HG02943 (cell line): ENCODE measurements around the gene CYSTM1.

Experiments used
- ATAC-seq: cut with Tn5 transposase; IDR thresholded peaks from one replicate; pipeline ENCODE4 v1.9.1; 2021; ENCODE audit warnings: mild to moderate bottlenecking, low read depth, moderate library complexity; ENCODE audit not compliant: unreplicated experiment

CYSTM1 gene

DNA sequence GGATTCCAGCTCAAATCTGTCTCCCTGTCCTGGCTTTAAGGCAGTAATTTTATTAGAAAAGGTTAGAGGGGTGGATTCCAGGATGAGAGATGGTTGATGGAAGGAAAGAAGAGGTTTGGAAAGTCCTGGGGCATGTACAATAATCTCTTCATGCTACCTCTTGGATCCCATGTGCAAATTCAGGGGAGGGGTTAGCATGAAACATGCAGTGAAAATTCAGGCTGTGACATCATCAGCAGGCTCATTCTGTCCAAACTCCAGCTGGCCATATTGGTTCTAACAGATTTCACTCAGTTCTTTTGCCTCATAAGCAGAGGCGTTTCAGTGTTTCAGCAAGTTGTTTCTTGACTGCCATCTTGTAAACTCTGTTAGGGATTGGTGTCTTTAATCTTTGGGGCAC, 55.4 kb downstream of the CYSTM1 start:
- ATAC-seq, result no peak

DNA sequence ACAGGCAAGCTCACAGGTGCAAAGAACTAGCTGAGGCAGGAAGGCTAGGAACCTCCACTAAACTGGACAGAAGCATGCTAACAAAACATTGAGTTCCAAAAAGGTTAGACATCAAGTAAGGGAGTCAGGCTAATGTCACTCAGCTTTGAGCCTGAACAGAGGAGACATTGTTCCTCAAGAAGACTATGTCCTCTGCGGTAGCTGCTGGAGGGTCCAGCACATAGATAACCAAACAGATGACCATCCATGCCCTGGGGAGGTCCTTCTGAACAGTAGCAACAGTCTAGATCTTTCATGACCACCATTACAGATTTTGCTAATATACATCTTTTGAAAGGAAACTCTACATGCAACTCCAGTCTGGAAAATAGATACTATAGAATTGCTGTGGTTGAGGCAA, 57.7 kb downstream of the CYSTM1 start:
- ATAC-seq, result no peak

DNA sequence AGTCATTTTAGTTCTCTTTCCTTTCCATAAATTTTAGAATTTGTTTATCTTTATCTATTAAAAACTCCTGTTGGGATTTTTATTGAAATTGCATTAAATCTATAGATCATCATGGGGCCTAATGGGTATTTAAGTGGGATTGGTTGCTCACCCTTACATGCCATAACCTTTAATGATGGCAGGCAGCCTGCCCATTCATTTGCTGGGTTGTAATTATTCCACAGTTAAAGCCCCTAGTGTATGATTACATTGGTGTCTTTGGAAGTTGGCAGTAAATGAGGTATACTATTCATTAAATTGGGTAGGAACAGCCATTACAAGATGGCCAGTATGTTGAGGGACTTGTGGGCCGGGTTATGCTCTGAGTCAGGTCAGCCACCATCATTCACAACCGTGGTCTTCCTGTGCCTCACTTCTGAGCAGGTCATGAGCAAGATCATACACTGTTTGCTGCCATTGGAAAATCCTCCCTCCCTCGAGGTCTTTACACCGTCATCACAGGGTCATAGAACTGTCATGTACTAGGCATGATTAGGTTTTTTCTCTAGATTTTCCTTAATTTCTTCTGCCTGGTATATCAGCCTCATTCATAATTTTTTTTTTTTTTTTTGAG, 59.5 kb downstream of the CYSTM1 start:
- ATAC-seq, result no peak

DNA sequence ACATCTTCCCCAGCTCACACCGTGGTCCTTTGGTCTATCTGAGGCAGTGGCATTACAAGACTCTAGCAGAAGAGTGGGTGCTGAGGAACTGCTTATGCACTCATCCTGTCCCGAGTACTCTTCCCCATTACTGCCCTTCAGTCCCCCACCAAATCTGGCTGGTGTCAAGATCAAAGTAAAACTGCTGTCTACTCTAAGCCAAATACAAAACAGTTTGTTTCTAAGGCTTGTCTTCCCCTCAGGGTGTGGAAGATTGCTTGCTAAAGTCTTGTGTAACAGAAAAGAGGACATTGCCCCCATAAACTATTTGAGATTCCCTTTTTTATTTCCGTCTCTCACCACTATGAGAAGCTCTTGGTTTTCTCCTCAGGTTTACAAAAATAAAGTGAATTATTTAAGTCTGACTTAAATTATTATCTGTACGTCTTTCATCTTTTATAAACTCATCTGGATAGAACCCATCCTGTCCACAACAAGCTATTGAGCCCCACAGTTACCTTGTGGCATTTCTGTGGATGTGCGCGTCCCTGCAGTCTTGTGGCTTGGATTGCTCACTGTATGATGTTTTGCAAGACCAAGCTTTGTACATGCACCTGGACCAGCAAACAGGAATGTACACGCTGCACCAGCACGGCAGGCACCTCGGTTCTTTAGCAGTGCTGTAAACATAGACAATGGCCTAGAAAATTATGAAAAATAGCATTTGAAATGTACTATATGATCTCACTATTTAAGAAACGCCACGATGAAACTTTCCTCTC, 61.0 kb downstream of the CYSTM1 start:
- no peak for ATAC-seq

DNA sequence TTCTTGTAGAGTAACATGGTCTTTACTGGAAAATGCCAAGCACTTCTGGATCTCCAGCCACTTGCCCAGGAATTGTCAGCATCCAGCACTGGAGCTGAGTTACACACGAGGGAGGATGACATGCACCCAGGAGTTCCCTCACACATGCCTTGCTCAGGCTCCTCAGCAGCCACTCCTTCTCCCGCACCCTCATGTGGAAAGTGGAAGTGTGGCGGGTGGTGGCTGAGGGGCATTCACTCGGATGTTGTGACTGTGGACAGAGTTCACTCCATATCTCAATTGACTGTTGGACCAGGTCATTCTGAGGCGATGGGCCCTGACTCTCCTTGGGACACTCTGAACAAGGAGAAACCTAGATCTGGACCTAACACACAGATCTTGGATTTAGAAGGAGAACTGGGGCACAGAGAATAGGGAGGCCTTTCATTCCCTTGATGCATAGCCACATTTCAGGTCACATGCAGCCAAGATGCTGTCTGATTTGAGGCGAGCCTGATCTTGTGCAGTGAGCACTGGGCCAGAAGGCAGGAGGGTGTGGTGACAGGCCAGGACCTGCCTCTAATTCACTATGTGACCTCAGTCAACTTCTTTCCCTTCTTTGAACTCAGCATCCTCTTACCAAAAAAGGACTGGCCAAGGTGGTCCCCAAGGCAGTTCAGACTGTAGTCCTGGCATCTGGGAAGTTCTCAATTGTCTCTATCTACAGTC, 62.1 kb downstream of the CYSTM1 start:
- no peak for ATAC-seq

DNA sequence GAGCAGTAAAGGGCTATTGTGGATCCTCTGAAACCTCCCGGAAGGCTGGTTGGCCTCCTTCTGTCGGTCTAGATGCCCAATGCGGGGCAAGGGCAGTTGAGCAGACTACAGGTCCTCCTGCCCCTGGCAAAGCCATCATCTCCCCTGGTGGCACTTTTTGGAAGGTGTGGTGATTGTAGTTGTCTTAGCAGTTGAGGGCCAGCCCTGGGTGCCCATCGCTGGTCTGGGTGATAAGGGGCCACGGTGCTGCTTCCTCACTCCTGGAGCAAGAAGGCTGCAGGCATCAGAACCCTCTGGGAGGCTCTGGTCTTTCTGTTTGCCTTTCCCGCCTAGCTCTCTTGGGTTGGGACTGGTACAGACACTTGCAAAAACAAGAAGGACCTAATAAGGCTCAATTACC, 63.8 kb downstream of the CYSTM1 start:
- no peak for ATAC-seq

DNA sequence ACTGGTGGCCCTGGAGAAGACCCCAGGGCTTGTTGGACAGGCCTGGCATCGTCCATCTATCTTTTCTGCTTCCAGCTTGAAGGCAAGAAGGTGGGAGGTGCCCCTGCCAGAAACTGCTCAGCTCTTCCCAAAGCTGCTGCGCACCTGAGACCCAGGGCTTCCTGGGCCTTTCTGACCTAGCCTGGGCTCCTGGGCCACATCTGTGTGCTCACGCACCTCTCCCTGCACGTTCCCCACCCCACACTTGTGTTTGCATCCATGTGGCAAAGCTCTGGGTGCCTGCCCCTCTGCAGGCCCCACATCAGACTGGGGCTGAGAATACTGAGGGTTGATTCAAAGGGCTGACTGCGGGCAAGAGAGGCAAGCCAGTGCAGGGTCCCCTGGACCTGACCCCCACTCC, 64.5 kb downstream of the CYSTM1 start:
- no peak for ATAC-seq

DNA sequence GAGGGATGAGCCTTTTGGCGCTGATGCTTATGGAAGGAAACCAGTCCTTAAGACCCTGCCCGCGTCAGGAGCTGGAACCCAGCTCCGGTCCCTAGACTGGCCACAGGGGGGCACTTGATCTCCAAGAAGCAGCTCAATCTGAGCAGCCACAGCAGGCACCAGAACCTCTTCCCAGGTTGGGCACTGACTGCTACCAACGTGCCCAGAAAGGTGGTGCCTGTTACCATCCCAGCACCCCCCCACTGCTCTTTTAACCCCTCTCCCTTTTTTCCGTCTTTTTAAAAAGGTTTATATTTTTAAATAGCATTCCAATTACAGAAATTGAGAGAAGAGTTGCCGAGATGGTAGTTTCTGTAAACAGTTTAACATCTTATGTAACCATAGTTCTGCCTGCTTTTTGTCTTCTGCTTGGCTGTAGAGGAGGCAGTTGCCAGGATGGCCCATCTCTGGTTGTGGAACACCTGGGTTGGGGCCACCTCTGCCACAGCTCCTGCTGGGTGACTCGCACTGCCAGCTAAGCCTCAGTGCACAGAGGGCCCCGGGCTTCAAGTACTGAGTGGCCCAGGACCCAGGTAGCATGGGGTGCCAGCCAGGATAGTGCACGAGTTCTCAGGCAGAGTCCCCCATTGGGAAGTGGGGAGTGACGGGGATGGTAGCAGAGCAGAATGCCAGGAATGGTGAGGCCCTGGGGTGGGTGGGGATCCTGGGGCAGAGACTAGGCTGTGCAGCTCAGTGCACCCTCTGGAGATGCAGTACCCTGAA, 65.1 kb downstream of the CYSTM1 start:
- no peak for ATAC-seq

DNA sequence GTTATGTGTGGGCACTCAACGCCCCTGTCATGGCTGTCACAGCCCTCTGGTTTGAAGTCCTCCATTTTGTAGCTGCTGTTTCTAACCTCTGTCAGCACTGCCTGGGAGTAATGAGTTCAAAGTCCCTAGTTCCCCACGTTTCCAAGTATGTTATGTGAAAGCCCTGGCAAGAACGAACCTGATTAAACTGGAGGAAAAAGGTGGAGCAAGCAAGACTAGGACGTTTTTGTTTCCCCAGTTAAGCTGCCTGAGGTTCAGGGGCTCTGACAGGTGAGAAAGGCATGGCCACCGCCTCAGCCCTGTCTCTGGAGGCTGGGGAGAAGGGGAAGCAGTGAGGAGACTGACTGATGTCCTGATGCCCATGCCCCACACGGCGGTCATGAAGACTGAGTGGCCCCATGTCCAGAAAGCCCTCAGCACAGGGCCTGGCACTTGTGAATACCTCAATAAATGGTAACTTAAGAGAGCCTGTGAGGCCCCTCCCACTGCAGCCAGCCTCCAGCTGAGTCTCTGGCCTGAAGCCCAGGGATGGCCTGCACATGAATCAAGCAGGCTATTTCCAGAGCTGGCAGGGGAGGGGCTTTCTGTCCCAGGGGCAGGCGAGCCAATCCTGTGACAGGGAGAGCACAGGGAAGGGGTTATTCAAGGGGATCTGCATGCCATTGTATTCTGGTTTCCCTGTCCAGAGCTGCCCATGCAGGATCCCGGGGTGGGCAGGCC, 66.2 kb downstream of the CYSTM1 start:
- ATAC-seq, result no peak

DNA sequence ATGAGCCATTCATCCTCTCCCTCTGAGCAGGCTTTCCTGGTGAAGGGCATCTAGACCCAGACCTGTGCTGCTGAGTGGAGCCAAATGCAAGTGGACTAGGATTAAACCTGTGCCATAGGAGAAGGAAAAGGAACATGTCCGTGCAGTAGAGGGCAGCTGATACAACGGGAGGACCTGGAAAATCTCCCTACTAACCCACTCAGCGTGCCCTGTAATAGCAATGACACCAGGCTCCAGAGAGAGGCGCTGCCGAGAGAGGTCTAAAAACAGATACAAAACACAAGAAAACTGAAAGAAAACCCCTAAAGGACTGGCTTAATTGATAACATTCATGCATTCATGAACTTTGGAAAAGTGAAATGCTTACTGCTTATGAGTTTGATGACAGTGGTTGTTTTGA, 67.1 kb downstream of the CYSTM1 start:
- ATAC-seq, result no peak

DNA sequence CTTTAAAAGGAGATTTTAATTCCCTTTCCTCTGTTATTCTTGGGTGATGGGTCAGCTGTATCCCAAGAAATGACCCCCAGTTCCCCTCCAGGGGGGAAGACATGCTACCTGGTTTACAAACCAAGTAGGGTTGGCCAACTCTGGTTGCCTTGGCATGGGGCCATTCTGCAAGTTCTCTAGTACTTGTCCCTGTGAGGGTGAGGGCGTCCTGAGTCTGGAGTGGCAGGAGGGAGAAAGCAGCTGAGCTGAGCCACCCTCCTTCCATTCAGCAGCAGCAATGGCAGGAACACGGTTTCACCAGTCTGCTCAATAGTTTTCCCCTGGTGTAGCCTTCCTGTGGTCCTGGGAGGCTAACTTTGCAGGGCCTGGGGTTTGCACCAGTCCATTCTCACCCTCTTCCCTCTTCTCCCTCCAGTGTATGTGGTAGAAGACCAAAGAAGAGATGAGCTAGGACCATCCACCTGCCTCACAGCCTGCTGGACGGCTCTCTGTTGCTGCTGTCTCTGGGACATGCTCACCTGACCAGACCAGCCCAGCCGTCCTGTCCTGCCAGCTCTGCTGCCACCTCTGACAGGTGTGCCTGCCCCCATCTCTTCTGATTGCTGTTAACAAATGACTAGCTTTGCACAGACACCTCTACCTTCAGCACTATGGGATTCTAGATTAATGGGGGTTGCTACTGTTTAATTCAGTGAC, 68.0 kb downstream of the CYSTM1 start:
- no peak for ATAC-seq

DNA sequence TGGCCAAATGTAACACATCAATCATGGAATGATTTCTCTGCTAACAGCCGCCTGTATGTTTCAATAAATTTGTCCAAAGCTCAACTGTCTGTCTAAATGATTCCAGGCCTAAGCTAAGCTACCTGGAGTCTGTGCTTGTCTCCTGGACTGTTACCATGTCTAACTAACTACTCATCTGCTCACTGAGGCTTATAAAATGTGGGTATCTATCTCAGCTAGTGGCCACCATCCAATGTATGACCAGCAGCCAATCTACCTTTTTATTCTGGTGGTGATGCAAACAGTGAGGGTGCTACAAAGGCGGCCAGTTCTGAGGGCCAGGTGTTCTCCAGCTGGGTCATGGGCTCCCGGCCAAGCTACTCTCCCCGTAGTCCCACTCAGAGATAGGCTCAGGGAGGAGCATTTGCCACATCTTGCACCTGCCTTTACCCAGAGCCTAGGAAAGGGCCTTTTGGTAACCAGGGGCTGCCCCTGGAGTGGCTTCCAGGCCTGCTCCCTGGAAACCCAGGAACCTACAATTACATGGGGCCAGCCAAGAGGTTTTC, 68.8 kb downstream of the CYSTM1 start:
- no peak for ATAC-seq

DNA sequence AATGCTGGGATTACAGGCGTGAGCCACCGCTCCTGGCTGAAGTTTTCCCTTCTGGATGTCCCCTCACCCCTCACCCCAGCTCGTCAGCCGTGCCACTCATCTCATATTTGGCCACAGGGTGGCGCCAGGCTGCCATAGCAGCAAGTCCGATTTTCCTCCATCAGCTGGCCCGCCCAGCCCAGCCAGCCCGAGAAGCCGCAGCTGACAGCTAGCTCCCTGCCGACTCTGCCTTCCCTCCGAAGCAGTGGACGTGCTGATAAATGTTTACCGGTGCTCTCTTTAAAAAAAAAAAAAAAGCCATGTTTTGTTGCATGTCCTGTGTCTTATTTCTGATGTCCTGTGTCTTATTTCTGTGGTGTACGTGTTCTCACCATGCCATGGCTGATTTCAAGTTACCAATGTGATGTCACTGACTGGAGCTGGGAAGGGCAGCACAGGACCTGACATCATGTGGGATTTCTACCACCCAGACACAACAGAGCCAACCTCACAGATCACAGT, 69.6 kb downstream of the CYSTM1 start:
- peak; percentile 53 for ATAC-seq

DNA sequence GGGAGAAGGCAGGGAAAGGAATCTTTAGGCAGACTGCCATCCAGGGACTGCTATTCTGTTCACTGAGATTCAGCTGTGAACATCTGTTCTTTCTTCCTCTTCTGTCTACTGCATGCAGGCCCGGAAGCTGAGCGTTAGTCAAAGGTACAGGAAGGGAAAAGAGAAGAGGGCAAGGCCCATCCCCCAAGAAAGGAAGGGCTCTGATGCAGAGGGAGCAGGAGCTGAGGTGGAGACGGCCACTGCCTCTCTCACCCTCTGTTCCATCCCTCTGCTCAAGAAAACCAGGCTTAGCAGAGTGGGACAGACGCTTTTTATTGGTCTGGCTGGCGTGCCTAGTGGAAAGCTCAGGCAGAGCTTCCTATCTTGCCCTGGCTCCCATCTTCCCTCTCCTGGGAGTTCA, 70.4 kb downstream of the CYSTM1 start:
- ATAC-seq, result no peak

DNA sequence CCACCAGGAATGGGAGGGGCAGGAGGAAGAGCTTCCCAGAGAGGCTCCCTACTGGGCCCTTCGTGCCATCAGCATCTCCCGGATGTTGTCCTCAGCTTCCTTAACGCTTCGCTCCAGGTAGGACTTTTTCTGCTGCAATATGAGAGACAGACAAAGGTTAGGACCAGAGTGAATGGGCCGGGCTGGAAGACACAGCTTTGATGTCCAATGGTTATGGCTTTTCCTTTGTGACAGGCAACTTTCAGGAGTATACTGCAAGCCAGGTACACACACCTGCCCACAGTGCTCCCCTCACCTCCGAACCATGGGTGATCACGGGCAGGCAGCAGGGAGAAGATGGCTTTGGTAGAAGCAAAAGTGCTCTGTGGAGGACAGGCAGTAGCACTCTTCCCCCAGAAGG, 70.9 kb downstream of the CYSTM1 start:
- no peak for ATAC-seq

DNA sequence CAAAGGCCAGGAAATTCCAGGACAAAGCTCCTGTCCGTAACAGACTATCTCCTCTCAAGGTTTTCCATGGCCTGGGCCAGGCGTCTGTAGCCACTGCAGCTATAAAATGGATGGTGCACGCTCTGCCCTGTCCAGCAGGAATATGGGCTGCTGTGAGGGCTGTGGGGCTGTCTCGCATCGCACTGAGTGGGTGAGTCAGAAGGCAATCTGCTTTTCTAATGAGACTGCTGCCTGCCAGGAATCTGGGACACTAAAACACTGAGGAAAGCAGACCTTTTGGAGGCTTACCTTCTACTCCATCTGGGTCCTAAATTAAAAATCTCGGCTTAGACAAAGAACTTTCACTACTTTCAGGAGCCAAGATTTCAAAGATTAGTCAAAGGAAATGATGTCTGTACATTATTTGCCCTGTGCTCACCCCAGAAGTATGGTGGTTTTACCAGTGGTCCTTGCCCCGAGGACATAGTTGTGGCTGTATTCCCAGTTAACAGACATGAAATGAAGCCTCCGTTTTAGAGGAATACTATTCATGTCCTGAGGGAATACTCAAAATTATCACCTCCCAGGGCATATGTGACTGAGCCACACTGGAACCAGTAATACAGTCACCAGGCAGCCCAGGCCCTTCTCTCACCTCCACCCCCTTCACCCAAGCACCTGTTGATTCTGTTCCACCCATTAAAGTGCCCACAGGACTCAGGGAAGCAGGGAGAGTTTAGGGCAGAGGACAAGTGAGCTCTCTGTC, 71.6 kb downstream of the CYSTM1 start:
- no peak for ATAC-seq

DNA sequence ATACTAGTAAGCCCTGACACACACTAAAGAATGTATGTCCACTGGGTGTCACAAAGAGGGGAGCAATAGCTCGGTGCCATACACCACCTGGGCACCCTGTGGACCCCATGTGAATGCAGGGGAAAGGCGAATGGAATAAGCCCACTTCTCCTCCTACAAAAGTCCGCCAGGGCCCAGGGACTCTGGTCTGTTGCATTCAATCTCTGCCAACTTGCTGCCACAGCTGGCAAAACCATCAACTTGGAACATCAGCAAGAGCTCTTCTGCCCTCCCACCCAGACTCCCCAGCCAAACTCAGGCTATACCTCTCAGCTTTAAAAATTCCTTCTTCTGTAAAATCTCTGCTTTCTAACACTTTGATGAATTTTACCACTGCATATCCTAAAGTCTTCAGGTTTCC, 73.4 kb downstream of the CYSTM1 start:
- no peak for ATAC-seq

DNA sequence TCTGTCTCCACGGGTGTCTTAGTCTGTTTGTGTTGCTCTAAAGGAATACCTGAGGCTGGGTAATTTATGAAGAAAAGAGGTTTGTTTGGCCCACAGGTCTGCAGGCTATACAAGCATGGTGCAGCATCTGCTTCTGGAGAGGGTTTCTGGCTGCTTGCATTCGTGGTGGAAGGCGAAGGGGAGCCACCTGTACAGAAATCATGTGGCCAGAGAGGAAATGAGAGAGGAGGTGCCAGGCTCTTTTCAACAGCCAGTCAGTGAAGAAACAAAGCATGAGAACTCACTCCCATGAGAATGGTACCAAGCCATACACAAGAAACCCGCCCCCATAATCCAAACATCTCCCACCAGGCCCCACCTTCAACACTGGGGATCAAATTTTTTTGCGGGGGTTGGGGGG, 74.5 kb downstream of the CYSTM1 start:
- no peak for ATAC-seq

DNA sequence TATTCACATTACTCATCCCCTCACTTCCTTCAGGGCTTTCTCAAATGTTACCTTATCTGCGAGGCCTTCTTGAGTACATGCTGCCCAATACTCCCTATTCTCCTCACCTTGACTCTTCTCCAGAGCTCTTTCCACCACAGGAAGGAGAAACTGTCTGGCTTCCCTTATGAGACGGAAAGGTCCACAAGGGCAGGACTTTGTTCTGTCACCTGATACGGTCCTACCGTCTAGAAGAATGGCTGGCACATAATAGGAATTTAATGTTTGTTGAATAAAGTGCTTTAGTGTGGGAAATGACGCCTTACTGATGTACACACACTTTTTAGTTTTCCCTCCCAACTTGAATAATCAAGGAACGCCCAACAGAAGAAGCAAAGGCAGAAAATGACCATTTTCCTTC, 75.4 kb downstream of the CYSTM1 start:
- ATAC-seq, result no peak
